Stimulated activated CD4-positive, alpha-beta T cell treated with anti-CD3 and anti-CD28 coated beads, TNF-alpha, amount 100 ng/mL, for 24 hours (primary cell): Measurements from ENCODE around the gene CARS2.
"Not testable (repeated sequence)": the region's sequence is repeated elsewhere in the genome, so short reads cannot be mapped to it uniquely, and the experiment has no call there.

ENCODE experiments used
- DNase-seq, 3 experiments: peaks; one replicate each; pipeline ENCODE4 v3.0.0-alpha.2; 2020; ENCODE audit warnings: low read depth in 3 of 3

The CARS2 gene

DNA sequence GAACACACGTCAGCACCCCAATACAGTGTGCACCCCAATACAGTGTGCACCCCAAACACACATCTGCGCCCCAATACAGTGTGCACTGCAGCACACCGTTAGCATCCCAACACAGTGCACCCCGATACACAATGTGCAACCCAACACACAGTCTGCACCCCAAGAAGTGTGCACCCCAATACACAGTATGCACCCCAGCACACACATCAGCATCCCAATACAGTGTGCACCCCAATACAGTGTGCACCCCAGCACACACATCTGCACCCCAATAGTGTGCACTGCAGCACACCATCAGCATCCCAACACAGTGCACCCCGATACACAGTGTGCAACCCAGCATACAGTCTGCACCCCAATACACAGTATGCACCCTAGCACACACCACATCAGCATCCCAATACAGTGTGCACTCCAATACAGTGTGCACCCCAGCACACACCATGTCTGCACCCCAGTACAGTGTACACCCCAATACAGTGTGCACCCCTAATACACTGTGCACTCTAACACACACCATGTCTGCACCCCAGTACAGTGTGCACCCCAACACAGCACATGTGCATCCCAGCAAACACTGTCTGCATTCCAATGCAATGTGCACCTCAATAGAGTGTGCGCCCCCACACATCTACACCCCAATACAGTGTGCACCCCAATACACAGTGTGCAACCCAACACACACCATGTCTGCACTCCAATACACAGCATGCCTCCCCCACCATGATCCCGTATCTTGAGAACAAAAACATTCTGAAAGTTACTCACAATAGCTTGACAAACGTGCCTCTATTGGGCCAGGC is 855 bp upstream of the CARS2 start:
- DNase-seq: no peak

DNA sequence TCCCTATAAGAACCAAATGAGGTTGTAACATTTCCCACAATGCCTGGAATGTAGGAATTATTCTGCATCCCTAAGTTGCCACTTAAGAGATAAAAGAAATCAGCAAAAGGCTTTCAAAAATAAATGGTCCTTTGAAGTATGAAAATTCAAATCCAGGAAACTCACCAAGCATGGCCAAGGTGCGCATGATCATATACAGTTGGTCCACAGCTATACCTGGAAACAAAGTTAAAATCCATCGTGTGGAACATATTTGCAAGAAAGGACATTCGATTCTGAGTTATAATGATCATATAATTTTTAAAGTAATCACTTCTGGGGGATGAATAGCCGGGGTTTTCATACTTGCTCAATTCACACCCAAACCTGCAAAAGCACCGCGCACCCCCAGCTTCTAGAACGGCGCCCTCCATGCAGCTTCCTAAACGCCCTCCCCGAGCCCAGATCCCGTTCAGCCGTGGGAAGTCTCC is 525 bp downstream of the CARS2 start:
- no peak for DNase-seq

DNA sequence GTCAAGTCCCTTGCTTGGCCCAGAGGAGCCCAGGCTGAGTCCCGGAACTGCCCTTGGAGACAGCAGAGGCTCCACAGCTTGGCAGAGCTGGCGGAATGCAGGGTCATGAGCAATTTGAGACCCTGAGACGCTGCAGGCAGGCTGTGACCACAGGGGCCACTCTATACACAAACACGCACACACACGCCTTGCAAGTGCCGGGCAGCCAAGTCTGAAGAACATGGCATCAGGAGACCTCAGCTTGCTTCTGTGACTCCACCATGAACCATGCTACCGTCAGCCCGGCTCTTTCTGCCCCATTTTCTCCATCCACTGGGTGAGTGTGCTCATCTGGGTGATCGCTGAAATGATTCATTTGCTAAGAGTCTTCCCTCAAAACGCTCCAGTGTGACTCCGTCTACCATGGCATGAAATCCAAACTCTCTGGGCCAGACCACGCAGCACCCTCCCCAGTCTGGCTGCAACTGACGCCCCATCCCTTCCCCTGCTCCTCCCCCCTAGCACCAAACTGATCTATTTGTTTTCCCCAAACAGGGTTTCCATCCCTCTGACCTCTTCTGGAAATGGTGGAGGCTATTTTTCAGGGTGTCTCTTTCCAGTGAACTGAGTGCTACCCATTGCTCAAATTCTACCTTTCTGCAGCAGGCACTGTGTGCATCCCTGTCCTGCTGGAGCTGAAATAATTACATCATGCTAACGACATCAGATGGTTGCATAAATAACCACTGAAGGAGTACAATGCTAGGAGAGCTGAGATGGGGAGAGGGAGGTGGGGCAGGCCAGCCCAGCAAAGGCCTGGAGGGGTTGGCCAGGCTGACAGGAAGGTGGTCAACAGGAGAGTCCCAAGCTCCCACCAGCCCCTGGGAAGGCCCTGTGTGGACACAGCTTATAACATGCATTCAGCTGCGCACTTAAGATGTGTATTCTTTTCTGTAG is 3.1 kb downstream of the CARS2 start:
- DNase-seq: no peak

DNA sequence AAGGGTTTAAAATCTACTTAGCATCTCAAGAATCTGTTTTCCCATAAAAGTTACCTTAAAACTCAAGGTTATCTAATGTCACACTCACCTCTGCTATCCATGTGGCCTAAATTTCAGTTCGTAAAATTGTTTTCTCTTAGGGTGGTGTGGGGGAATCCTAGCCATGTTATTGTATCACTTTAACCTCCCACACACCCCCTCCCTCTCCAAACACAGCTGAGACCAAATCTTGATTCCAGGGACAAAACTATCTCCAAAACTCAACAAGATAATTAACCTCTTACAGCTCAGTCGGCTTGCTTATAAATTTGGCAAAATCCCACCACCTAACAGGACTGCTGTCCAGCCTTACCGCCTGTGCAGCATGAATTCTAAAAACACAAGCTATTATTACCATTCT is 3.8 kb downstream of the CARS2 start:
- no peak for DNase-seq

DNA sequence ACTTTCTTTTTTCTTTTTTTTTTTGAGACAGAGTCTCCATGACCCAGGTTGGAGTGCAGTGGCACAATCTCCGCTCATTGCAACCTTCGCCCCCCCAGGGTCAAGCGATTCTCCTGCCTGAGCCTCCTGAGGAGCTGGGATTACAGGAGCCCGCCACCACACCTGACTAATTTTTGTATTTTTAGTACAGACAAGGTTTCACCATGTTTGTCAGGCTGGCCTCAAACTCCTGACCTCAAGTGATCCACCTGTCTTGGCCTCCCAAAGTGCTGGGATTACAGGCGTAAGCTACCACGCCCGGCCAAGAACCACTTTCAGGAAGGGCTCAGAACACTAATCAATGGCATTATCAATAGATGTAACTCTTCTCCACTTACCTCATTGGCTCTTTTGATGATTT is 4.9 kb downstream of the CARS2 start:
- DNase-seq: not testable (repeated sequence)

DNA sequence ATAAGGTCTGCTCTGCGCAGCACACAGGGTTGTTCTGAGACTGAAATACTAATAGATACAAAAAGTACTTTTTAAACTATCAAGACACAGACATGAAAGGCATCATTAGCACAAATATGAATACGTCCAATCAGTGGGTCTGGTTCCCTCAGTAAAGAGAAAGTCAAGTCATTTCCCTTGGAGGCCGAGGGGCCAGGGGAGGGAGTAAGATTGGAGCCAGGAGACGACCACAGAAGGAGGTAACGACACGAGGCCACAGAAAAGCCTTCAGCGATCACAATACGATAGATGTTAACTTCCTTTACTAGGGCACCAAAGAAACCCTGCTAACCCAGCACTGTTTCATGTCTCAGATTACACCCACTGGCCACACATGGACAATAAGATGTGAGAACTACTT is 5.3 kb downstream of the CARS2 start:
- no peak for DNase-seq

DNA sequence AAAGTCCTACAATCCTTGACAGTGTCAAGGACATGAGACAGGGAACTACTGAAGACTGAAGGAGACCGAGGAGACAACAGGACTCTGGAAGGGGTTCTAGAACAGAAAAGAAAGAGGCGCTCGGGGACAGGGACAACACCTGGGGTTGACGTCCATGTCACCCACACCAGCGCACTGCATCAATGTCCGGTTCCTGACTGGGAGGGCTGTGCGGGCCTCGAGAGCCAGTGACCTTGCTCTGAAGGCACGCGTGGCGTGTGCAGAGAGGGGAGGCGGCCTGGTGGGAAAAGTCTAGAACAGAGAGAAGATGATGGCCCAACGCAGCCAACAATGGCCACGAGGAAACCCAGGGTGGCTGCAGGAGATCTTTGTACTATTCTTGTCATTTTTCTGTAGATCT is 5.7 kb downstream of the CARS2 start:
- no peak for DNase-seq

DNA sequence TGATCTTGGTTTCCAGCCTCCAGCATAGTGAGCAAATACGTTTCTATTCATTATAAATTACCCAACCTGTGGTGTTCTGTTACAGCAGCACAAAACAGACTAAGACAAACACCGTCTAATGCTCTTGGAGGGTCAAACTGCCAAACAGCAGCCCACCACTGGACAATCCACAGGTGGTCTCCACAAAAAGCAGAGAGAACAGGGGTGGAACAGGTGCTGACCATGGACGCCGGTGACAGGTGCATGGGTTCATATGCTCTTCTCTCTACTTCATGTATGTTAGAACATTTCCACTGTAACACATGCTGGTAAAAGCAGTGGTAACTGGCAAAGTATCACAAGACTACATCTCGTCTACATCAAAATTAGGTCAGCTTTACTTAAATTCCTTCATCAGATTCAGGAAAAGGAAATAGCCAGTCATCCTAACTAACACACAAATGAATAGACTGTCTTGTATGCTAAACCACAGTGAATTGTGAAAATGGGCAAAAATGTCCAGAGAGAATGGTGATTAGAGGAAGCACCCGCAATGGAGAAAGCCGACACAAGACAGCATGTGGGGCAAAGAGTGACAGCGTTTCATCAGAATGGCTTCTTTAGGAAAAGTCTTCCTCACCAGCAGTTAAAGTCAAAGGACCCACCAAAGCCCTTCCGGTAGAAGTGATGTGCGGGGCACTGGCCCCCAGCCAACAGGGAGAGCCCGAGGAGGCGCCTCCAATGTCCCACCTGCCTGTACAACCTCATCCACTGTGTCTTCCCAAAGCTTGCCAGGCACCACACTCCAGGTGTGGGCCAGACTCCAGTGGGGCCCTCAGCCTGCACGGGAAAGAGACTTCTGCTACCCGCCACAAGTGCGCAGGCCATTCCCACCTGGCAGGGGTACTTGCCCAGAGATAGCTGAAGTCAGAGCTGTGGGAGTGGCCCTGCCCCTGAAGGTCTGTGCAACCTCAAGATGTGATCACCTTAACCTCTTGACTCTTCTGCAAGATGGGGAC is 6.5 kb downstream of the CARS2 start:
- no peak for DNase-seq

DNA sequence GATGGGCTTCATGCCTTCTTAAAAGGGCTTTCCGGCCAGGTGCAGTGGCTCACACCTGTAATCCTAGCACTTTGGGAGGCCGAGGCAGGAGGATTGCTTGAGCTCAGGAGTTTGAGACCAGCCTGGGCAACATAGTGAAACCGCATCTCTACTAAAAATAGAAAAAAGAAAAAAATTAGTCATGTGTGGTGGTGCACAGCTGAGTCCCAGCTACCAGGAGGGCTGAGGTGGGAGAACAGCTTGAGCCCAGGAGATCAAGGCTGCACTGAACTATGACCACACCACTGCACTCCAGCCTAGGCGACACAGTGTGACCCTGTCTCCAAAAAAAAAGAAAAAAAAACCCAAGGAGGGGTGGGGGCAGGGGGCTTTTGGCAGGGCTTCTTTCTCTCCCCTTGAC is 7.2 kb downstream of the CARS2 start:
- DNase-seq: no peak

DNA sequence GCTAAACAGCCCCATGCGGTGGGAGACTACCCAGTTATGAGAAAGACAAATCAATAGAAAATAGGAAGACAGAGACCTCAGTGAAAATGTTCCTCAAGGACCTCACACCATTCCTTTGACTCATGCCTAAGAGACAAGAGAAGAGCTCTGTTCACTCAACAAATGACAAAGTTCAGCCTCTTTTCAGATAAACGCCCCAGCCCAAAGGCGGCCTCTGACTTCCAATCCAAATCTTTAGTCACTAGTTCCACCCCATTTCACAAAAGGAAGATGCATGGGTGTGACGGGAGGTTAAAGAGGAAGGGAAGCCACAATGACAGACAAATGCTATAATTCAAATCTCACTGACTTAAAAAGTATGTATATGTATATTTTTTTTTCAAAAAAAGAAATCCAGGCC is 8.1 kb downstream of the CARS2 start:
- no peak for DNase-seq

DNA sequence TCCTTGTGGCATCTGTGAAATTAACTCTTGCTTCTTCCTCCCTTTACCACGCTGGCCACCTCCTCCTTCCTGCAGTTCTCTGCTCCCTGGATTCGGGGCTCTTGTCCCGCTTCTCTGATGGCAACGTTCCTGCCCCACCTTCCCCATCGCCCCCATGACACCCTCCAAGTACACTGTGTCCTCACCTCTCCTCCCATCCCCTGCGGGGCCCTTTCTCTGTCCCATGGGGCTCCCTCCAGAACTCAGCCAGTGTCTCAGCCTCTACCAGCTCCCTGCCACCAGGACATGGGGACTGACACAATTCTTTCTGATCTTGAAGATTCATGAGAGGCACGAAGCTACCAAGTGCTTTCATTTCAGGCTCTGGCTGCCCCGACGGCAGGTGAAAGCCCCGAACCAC is 9.1 kb downstream of the CARS2 start:
- DNase-seq: no peak

DNA sequence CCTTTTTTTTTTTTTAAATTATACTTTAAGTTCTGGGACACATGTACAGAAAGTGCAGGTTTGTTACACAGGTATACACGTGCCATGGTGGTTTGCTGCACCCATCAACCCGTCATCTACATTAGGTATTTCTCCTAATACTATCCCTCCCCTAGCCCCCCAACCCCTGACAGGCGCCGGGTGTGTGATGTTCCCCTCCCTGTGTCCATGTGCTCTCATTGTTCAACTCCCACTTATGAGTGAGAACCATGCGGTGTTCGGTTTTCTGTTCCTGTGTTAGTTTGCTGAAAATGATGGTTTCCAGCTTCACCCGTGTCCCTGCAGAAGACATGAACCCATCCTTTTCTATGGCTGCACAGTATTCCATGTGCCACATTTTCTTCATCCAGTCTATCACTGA is 10.1 kb downstream of the CARS2 start:
- DNase-seq: not testable (repeated sequence)

DNA sequence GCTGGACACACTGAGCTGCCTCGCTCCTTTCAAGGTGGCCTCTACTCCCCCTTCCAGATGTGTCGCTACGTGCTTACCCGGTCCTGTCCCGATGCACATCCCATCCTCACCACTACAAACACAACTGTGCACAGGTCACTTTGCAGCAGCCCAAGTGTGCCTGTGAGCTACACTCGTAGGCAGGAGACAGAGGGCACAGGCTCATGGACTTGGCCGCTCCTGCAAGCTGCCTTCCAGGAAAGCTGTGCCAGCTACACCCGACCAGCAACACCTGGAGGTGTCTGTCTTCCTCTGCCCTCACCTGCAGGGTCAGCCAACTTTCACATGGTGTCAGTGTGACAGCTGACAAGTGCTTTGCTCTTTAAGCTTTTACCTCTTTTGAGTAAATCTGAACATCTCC is 15.4 kb downstream of the CARS2 start:
- no peak for DNase-seq

DNA sequence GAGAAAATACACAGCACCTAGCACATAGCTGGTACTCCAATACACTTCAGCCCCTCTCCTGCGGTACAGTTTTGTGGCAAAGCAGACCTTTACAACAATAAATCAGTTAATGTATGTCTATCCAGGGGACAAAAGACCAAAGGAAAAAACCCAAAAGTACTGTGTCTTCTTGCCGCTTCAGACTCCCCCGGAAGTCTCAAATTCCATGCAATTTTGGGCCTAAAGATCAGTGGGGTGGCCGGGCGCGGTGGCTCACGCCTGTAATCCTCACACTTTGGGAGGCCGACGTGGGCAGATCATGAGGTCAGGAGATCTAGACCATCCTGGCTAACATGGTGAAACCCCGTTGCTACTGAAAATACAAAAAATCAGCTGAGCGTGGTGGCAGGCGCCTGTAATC is 16.2 kb downstream of the CARS2 start:
- DNase-seq: no peak

DNA sequence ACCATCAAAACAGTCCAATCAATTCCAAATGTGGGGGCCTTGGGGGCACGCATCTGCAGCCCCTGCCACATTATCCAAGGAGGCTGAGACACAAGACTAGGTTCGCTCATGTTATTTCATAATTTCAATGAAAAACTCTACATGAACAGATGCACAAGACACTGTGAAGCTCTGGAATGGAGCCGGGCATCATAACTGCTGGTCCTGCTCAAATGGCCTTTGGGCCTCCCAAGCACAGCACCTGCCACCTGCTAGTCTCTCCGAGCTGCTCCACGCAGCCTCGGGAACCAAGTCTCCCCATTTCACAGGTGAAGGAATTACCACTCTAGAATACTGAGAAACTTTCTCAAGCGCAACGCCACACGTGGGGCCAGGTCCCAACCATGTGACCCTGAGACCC is 16.9 kb downstream of the CARS2 start:
- no peak for DNase-seq

DNA sequence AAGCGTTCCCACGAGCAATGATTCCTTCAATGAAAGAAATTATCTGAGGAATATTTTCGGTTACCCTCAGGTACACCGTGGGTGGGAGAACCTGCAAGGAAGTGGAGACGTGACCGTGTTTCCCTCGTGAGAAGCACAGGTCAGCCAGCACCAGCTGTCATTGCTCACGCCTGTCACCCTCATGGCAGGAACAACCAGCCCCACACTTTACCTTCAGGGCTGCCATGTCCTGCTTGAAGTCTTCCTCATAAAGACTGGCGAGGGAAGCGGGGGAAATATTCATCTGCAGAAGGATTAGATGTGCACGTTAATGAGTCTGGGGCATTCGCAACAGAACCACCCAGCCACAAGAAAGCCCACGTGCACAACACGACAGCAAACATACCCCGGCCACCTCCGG is 18.2 kb downstream of the CARS2 start:
- no peak for DNase-seq

DNA sequence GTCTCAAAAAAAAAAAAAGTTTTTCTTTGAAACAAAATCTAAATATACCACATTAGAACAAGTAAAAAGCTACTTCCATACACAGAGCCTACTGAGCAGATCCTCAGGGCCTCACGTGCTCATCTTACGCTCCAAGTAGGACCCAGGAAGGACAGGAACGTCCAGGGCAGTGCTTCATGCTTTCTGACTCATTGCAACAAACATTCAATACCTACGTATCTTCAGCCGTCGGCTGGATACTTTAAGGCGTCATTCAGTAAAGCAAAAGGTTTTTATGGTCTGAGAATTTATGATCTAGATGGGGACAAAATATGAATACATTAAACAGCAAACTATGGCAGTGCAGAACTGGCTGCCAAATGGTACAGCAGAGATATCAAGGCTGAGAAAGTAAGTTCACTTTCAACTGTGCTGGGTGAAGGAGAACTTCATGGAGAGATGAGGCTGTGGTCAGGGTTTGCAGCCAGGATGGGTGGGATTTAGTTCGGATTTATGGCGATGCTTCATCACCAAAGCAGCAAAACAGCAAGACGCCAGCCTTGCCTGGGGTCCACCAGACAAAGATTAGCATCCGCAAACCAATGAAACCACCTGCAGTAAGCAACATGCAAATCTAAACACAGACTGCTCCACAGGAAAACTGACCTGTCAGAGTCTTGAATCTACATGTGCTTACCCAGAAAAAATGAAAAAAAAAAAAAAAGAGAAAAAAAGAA is 20.5 kb downstream of the CARS2 start:
- no peak for DNase-seq

DNA sequence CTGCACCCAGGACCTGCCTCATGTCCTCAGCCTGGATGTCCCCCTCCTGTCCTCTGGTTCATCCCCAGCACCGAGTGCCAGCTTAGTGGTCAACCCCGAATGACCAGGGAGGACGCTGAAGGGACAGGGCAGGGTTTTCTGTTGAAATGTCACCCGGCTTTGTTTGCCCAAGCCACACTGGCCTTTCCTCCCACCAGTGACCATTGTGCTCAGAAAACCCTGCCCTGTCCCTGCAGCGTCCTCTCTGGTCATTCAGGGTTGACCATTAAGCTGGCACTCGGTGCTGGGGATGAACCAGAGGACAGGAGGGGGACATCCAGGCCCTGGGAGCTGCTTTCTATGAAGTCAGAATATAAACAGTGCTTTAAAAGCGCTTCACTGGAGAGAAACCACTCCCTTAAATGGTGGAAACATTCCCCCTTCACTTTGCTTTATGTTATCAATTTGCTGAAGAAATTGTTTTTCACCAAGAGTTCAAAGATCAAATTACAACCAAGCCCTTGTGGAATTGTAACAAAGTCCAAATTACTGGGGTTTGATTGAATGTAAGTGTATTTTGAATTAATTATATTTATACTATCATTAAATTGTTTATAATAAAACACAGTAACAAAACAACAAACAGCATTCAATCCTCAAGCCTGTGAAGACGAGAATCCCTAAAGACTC is 21.4 kb downstream of the CARS2 start:
- no peak for DNase-seq

DNA sequence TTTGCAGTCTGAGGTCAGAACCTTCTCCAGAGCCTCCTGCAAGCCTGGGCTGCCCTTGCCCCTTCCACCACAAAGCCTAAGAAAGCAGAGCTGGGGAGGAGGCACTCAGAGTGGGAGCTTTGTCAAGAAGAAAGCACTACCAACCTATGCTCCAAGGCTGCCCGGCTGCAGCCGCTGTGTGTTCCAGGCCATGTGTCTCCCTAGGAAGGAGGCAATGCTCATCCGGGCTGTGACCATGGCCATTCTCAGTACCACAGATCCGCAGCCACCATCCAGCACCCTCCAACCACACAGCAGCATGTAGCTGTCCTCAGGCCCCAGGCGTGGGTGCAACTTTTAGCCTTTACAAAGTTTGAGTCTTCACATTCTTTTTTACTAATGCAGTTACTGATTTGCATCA is 22.0 kb downstream of the CARS2 start:
- DNase-seq: no peak

DNA sequence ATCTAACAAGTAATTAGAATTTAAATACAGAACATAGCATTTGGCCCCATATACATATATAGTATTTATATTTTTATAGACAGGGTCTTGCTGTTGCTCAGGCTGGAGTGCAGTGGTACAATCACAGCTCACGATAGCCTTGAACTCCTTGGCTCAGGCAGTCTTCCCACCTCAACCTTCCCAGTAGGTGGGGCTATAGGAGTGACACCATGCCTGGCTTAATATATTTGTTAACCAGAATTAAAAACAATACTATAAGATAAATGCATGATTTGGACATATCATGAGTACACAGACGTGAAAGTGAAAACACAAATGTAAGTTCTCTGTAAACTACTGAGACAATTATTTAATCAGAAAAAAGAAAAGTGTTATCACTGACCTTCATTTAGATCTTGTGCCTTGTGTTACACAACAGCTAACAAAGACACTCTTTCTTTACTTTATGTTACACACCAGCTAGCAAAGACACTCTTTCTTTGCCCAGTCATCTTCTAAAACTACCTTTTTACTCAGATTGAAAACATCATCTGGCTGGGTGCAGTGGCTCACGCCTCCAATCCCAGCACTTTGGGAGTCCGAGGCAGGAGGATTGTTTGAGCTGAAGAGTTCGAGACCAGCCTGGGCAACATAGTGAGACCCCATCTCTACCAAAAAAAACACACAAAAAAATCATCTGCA is 22.6 kb downstream of the CARS2 start:
- no peak for DNase-seq
